ENCODE results near the gene SCMH1.

The SCMH1 gene

DNA sequence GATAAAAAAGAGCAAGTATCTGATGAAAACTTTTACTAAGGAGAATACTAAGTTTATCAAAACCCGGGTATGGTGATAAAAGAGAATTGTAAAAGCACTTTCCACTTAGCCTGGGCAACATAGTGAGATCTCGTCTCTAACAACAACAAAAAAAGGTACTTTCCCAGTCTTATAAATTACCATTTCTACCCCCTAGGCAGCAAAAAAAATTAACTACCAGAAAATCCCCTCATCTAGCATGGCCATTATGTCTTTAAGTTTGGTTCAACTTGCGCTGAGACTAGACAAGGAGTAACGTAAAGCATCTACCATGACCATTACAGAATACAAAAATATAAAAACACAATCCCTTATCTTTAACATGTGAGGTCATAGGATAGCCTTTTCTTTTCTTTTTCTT is 141.9 kb downstream of the SCMH1 start:
- no peak for DNase-seq

DNA sequence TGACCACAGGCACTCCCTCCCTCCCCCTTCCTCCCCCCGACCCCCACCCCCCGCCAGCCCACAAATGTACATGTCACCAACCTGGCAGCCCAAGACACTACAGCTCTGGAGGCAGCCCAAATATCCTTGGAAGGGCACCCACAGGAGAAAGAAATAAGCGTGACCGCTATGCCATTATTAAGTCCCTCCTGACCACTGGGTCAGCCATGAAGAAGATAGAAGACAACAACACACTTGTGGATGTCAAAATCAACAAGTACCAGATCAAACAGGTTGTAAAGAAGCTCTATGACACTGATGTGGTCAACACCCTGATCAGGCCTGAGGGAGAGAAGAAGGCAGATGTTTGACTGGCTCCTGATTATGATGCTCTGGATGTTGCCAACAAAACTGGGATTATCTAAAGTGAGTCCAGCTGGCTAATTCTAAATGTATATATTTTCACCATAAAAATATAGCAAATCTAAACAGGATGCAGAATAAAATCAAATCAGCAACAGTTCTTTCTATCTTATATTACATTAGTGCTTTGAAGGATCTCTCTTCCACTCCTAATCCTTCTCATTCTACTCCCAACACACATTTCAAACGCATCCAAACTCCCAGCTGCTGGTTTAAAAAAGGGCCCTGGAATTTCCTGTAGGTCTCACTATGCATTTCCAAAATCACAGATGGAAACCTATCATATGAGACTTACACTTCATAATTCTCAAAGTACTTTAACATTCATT is 143.2 kb downstream of the SCMH1 start:
- no peak for DNase-seq

GRCh38 chr1:41097105-41097504 is 145.0 kb downstream of the SCMH1 start:
- DNase-seq = no peak

- DNase-seq = no peak
Measured at GRCh38 chr1:41093826-41094225, 148.3 kb downstream of the SCMH1 start.

DNA sequence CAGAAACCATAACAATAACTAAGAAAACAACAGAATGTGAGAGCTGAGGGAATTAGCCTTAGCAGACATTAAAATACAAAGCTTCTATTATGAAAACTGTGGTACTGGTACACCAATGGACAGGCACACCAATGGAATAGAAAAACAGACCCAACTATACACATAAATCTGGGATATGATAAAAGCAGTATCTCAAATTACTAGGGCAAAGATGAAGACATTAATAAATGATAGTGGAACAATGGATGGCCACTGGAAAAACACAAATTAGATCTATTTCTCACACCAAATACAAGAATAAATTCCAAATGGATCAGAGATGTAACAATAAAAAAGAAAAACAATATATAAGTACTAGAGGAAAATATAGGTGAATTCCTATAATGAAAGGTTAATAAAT is 155.2 kb downstream of the SCMH1 start:
- no peak for DNase-seq

GRCh38 chr1:41078616-41079015 is 163.5 kb downstream of the SCMH1 start:
- no peak for DNase-seq

GRCh38 chr1:41078193-41078592 is 163.9 kb downstream of the SCMH1 start:
- no peak for DNase-seq

DNA sequence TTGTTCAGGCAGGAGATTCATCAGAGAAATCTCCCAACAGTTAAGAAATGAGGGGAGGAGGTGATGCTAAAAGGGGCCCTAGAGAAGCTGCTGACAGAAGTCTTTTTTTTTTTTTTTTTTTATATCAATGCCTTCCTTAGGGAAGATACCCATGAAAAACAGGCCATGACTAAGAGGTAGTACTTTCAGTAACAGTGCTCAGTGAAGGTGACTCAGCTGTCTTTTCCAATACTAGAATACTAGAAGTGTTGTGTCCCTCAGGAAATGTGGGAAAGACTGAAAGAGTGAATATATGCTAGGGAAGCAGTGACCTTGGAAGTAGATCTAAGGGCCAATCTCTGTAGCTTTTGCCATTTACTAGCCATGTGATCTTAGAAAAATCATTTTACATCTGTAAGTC is 168.1 kb downstream of the SCMH1 start:
- no peak for DNase-seq

- DNase-seq = no peak
Measured at GRCh38 chr1:41072051-41072450, 170.1 kb downstream of the SCMH1 start.

DNA sequence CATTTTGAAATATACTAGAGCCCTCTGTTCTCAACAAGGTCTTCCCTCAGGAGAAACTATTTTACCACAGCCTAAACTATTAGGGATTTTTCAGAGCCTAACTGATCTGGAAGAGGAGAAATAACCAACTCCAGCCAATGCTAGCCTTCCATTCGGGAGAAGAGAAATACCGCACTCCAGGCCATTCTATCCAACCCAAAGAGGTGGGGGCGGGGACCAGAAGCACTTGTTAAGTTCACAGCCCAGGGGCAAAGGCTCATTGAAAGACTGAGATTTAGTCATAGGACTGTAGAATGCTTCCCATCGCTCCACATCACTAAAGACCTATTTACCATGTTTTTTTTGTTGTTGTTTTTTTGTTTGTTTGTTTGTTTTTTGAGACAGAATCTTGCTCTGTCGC is 185.2 kb downstream of the SCMH1 start:
- no peak for DNase-seq

GRCh38 chr1:41053316-41053715 is 188.8 kb downstream of the SCMH1 start:
- DNase-seq = no peak

GRCh38 chr1:41051022-41051421 is 191.1 kb downstream of the SCMH1 start:
- DNase-seq = no peak

DNA sequence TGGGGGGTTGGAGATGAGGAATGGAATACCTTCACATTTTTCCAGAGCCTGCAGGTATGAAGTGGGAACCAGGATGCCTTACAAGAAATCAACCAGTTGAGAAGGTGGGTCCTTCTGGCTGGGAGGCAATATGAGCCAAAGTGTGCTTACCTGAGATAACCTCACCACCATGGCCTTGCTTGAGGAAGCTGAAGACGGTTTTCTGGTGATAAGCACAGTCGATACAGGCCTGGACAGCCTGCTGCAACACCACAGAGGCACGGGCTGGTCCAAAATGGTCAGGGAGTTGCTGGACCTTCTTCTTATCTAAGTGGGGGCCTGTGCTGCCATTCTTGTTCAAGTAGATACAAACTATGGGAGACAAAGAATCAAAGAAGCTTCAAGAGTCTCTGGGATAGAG is 193.6 kb downstream of the SCMH1 start:
- DNase-seq = no peak

DNA sequence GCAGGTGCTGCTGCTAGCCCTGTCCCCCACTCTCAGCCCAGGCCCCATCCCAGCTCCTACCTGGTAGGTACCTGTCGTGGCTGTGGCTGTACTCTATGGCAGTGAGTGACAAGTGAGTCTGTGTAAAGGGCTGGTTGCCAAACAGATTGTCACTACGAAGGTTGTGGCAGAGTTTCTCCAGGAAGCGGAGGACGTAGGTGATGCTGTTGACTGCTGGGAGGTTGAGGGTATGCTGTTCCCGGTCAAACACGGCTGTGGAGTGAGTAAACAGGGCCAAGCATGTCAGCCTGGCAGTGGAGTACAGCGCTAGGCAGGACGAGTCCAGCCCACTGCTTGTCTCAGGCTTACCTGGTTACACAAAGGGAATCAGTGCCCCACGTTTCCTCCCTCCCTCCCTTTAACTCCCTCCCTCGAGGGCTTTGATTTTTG is 195.7 kb downstream of the SCMH1 start:
- DNase-seq = no peak

DNA sequence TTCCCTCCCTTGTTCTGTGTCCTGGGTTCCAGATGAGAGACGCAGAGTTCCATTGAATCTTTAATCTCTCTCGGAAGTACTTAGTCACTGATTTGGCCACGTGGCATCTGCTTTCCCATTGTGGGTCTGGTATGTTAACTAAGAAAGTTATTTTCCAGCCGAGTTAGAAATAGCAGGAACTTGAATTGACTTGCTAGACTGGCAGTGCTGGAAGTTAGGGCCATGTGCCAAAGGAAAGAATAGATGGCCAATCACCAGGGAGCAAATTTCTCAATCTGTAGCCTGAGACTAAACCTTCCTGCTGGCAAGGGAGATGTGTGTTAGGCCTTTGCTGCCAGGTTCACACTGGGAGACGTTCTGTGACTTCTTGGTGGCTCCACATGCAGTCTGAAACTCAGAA is 196.4 kb downstream of the SCMH1 start:
- DNase-seq = peak in 6 of 51 donors; percentile 10 to 18 (median 14)

- no peak for DNase-seq
Measured at GRCh38 chr1:41044187-41044586, 197.9 kb downstream of the SCMH1 start.

DNA sequence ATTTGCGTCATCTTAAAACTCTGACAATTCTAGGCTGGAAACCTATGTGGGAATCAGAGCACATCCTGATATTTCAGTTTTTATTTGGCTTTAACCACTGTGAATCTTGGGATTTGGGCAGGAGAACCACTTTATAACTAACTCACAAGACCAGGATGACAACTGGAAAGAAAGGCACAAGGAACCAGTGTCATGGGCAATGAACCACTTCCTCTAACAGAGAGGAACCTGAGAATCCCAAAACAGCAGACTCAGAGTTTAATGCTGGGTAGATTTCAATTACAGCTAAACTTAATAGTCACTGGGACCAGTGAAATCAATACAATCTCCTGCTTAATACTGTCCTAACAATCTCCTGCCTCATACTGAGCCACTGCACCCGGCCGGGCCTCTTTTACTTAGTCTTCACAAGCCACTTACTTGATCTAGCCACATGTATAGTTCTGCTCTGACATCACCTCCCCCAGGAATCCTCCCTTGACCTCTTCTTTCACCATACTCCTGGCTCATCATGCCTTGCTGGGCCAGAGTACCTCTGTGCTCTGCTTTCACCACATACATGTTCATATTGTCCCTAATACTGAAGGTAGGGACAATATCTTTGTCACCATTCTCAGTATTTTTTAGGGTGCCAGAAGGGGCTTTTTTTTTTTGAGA is 200.4 kb downstream of the SCMH1 start:
- no peak for DNase-seq

- DNase-seq = no peak
Measured at GRCh38 chr1:41038110-41038509, 204.0 kb downstream of the SCMH1 start.

DNA sequence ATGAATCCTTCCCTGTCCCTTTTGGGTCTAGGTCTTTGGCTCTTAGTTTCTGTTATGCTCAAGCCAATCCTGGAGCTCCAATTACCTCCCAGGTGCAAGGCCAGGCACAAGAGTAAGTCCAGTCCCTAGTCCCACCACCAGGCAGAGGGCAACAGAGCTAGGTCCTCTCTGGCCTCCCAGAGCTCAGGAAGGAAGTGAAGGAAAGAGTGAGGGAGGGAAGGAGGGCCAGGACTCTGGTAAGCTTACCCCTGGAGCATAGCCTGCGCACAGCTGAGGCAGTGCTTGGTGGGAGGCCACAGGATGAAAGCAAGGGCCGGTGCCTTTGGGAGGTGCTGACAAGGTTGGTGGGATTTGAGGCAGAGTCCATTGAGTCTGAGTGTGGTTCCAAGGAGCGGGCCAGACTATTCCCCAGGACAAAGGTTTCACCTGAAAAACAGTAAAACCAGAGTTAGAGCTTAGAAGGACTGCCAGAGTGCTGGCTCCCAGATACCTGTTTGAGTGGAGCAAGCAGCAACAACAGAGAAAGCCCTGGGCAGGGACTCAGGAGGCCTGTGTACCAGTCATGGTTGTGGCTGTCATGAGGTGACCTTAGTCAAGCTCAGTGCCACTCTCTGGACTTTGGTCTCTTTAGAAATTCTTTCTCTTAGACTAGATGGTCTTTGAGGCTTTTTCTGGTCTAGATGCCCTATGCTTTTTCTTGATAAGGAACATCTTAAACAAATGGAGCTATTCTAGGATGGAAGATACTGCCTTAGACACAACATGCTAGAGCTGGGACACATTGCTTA is 204.8 kb downstream of the SCMH1 start:
- DNase-seq = no peak

DNA sequence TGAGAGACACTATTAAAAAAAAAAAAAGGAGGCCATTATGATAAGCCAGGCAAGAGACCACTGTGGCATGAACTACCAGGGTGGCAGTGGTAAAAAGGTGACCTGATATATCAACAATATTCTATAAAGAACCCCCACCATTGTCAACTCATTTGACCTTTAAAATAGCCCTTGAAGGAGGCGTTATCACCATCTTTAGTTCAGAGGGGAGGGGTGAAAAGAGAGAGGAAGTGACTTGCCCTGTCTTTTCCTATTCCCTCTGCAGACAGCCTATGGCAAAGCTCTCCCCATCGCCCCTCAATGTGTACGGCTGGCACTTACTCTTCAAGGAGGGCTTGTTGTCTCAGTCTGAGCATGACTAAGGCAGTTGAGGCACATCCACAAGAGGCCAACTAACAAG is 208.8 kb downstream of the SCMH1 start:
- DNase-seq = no peak

DNA sequence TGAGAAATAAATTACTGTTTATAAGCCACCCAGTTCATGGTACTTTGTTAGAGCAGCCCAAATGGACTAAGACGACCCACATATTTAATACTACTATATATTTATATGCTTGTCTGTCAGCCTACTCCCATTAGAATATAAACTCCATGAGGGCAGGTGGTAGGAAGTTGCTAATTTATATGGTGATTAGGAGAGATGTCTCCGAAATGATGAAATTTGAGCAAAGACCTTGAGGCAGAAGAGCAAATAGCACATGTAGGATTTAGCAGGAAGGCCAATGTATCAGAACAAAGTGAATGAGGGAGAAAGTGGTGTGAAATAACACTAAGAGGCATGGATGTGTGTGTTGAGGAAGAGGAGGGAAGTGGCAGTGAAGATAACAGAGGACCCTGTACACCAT is 210.0 kb downstream of the SCMH1 start:
- no peak for DNase-seq

DNA sequence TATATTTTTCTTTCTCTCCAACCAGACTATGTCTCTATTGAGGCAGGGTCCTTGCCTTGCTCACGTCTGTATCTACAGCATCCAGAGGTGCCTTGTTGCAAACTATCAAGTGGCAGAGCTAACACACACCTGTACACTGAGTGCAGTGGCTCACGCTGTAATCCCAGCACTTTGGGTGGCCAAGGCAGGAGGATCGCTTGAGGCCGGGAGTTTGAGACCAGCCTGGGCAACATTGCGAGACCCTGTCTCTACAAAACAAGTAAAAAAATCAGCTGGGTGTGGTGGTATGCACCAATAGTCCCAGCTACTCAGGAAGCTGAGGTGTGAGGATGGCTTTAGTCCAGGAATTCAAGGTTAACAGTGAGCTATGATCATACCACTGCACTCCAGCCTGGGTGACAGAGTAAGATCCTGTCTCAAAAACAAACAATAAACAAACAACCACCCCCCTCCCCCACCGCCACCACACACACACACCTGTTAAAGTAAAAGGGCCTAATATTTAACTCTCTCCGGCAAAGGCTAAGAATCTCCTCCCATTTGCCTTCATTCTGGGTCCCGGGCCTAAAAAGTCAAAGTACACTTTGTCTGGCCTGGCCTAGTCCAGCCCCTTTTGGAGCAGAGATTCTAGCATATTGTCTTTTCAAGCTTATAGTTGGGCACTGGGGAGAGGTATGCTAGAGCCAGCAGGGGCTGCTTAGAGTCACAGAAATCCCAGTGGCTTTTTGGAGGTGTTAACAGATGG is 211.1 kb downstream of the SCMH1 start:
- no peak for DNase-seq
